ENCODE data around the gene ZSWIM6.

DNA sequence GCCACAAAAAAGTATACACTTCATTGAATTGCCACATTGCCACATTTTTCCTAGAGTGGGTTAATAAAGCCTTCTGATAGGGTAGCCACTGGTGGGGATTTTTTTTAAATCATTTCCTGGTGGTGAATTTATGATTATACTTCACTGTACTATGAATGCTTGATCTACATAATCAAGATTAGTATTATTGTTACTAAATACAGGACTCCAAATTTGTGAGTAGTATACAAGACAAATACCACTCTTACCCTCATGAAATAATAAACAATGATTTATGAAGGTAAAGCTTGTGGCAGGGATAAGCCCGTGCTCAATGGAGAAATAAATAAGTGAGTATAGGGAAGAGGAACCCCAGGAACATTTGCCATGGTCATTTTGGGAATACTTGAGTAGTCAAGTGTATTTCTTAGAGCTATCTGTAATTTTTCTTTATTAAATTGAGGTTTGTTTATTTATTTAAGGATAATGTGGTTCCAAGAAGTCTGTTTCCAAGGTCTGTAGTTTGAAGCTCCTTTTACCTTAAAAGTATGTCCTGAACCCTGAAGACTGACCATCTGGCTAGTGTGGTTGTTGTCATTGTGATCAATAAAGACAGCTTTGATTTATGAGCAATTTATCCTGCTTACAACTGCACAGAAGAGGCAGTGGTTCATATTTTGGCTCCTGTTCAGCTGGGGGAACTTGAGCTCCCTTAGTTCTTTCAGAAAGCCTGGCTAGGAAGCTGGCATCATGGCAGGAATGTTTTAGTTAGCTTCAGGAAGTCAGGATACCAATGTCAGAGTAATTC is 118.6 kb downstream of the ZSWIM6 start:
- TF ChIP-seq, protein P1, sequence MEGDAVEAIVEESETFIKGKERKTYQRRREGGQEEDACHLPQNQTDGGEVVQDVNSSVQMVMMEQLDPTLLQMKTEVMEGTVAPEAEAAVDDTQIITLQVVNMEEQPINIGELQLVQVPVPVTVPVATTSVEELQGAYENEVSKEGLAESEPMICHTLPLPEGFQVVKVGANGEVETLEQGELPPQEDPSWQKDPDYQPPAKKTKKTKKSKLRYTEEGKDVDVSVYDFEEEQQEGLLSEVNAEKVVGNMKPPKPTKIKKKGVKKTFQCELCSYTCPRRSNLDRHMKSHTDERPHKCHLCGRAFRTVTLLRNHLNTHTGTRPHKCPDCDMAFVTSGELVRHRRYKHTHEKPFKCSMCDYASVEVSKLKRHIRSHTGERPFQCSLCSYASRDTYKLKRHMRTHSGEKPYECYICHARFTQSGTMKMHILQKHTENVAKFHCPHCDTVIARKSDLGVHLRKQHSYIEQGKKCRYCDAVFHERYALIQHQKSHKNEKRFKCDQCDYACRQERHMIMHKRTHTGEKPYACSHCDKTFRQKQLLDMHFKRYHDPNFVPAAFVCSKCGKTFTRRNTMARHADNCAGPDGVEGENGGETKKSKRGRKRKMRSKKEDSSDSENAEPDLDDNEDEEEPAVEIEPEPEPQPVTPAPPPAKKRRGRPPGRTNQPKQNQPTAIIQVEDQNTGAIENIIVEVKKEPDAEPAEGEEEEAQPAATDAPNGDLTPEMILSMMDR (IDR thresholded peaks at IDR 0.05; ENCODE audit: insufficient read depth, low read length, poor library complexity, severe bottlenecking), result no peak
- TF ChIP-seq EZH2phosphoT487 (conservative IDR thresholded peaks at IDR 0.05; ENCODE audit: low read length), result no peak
